ENCODE results near the gene CTR9. TPM values are rescaled to one million over a fixed set of nuclear protein-coding genes. Genes with fewer than 3 reads are reported as not detected.

The CTR9 gene
- total RNA-seq, 6 experiments from 2014 or later, result 15.9 to 38.9 (median 20.0) TPM

DNA sequence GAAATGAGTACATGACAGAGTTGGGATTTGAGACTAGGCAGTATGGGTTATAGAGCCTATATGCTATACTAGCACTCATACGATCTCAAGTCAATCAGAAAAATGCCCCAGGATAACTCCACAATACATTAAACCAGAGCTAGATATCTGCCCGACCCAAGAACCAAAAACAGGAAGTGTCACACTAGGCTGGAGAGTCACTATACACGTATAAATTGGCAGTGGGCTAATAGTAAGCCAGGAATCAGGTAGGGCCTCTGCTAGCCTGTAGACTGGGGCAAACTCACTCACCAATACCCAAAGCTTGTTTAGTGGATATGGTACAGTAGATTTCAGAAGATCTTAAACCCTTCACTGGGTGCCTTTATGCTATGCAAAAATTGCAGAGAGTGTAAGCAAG is 73.8 kb downstream of the CTR9 start:
- intact Hi-C loops (cut with DNase I), result no loop called here
- Histone ChIP-seq H3K27ac (no peak overlapping the region), H3K9me3 (no peaks in the 10 kb centered on the region), H3K36me3 (no peaks in the 10 kb centered on the region), H3K27me3 (no peaks in the 10 kb centered on the region), H3K4me3 (no peak overlapping the region), H3K4me1 (no peaks in the 10 kb centered on the region)
- 38% methylated on average over 1 of the region's 3 CpGs for WGBS (ENCODE audit: insufficient coverage, low coverage, low lambda C conversion rate, missing lambda C conversion rate)
- no peak for ATAC-seq
- no peak for DNase-seq
- no peak for TF ChIP-seq CTCF (IDR thresholded peaks at IDR 0.05)
- TF ChIP-seq POLR2A (IDR thresholded peaks at IDR 0.05), result no peak

GRCh38 chr11:10828402-10828801 is 77.4 kb downstream of the CTR9 start:
- DNase-seq (no peak), ATAC-seq (no peak)
- H3K4me3 ChIP-seq, result no peak overlapping the region
- H3K27ac ChIP-seq, result no peak overlapping the region
- no peaks in the 10 kb centered on the region for H3K36me3 ChIP-seq
- H3K27me3 ChIP-seq, result no peaks in the 10 kb centered on the region
- H3K9me3 ChIP-seq, result no peaks in the 10 kb centered on the region
- TF ChIP-seq POLR2A (IDR thresholded peaks at IDR 0.05), result no peak
- no peak for TF ChIP-seq CTCF (IDR thresholded peaks at IDR 0.05)
- 82% methylated on average over 1 of the region's 2 CpGs for WGBS (ENCODE audit: insufficient coverage, low coverage, low lambda C conversion rate, missing lambda C conversion rate)
- no peaks in the 10 kb centered on the region for H3K4me1 ChIP-seq
- intact Hi-C loops (cut with DNase I), result no loop called here

- ATAC-seq (peak in 1 of 4 donors; percentile 22), DNase-seq (no peak)
- Histone ChIP-seq H3K36me3 (no peaks in the 10 kb centered on the region), H3K4me3 (no peak overlapping the region), H3K27me3 (no peaks in the 10 kb centered on the region), H3K27ac (no peak overlapping the region), H3K4me1 (no peaks in the 10 kb centered on the region), H3K9me3 (no peaks in the 10 kb centered on the region)
- TF ChIP-seq POLR2A (IDR thresholded peaks at IDR 0.05) (no peak), CTCF (IDR thresholded peaks at IDR 0.05) (no peak)
- intact Hi-C loops (cut with DNase I), result no loop called here
- 86% methylated on average over 3 of the region's 4 CpGs for WGBS (ENCODE audit: insufficient coverage, low coverage, low lambda C conversion rate, missing lambda C conversion rate)
Observed at GRCh38 chr11:10829139-10829538, 78.1 kb downstream of the CTR9 start.

Small RNA genes lying within 50 kb of the gene (small RNA-seq; reads per million reads assigned to genes)
- gene RF00019 (0 reads per million in 2 experiments), gene SNORD97 (0 reads per million in 2 experiments)

Other genes with a start within 250 kb of the CTR9 start
- 10 to 100 TPM; 11.2 to 21.0 (median 15.1) TPM for gene RNF141, start 210.1 kb upstream of the CTR9 start, total RNA-seq
- 10 to 100 TPM in 5 of 6 experiments, 1 to 10 TPM in 1; 9.3 to 60.8 (median 28.3) TPM for gene LYVE1, start 182.6 kb upstream of the CTR9 start, total RNA-seq
- 1 to 10 TPM; 1.2 to 2.3 (median 1.4) TPM for gene IRAG1, start 57.5 kb upstream of the CTR9 start, total RNA-seq
- 100 to 1,000 TPM; 229 to 373 (median 302) TPM for gene EIF4G2, start 57.7 kb downstream of the CTR9 start, total RNA-seq
- gene ZBED5, start 106.8 kb downstream of the CTR9 start, total RNA-seq, result 10 to 100 TPM in 2 of 6 experiments, 1 to 10 TPM in 4; 7.0 to 11.7 (median 8.7) TPM